Thoracic aorta (tissue), 2 donors: Measurements from ENCODE around the gene C1QTNF5. TPM values are rescaled to one million over a fixed set of nuclear protein-coding genes. Genes with fewer than 3 reads are reported as not detected.

Experiments
- ATAC-seq: fragments of 150-250 bp; one replicate; pipeline ENCODE4 v1.8.0; 2017; ENCODE audit warnings: low read depth; ENCODE audit not compliant: insufficient number of reproducible peaks, low FRiP score
- DNase-seq: peaks from one replicate; pipeline ENCODE4 v3.0.0-alpha.2; 2020; ENCODE audit warnings: low spot score
- H3K27ac ChIP-seq, 2 donors: fragments of 200-600 bp; sonication (generic); 1 replicate in 1 of 2; 2 replicates in 1 of 2; pipeline ENCODE4 v1.5.1; 2016; ENCODE audit warnings: mild to moderate bottlenecking in 2 of 2, moderate library complexity in 2 of 2
- H3K27me3 ChIP-seq: fragments of 200-600 bp; sonication (generic); replicated peaks from 2 replicates; pipeline ENCODE4 v1.6.0; 2016; ENCODE audit warnings: mild to moderate bottlenecking; ENCODE audit not compliant: insufficient read depth
- H3K36me3 ChIP-seq: fragments of 200-600 bp; sonication (generic); one replicate; pipeline ENCODE4 v1.5.1; 2016
- H3K4me1 ChIP-seq, 2 donors: fragments of 200-600 bp; sonication (generic); 1 replicate in 1 of 2; 2 replicates in 1 of 2; pipeline versions ENCODE4 v1.5.1 to v1.6.0; 2016; ENCODE audit warnings: low read depth in 2 of 2, mild to moderate bottlenecking in 1 of 2; ENCODE audit not compliant: control insufficient read depth in 1 of 2
- H3K4me3 ChIP-seq: fragments of 200-600 bp; sonication (generic); 2 replicates; pipeline ENCODE4 v1.5.1; 2016; ENCODE audit warnings: mild to moderate bottlenecking
- H3K9me3 ChIP-seq: fragments of 200-600 bp; sonication (generic); 2 replicates; pipeline ENCODE4 v1.5.1; 2016
- total RNA-seq, 2 donors: library from RNA; depleted of rRNA; stranded (reverse); fragments of >200 nt; gene quantifications; one replicate each; pipeline versions ENCODE4 v1.1.0 to v1.2.3, GENCODE V29; 2016
- TF ChIP-seq, protein P1 (sequence below): fragments of 200-600 bp; sonication (generic); IDR thresholded peaks from one replicate; pipeline ENCODE4 v1.5.1; 2019; ENCODE audit warnings: antibody characterized with exemption

The C1QTNF5 gene
- total RNA-seq, 2 donors from 2014 or later = 53.2 to 98.2 TPM

DNA sequence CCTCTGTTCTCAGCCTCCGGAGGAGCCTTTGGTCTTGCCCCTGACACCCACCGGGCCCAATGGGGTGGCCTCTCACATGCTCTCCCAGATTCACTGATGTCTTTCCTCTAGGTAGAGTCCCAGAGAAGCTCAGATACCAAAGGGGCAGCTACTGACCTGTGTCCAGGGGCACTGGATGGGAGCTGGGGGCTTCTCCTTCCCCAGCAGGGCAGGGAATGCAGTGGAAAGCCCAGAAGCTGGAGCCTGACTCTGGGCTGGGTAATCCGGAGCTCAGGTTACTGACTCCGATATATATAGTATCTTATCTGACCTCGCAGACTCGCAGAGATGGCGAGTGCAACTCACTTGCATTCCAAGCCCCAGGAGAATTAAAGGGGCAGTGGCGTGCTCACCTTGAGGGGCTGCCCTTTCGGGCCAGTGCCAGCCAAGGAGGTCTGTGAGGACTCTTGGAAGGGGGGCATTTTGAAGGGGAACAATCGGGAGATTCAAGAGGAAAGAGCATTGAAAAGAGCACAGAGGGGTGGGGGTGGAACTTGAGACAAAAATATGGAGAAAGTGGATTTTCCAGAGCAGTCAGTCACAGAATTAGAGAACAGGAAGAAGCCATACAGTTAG lies 38.3 kb upstream of the C1QTNF5 start:
- no peak overlapping the region for H3K4me3 ChIP-seq
- H3K9me3 ChIP-seq = no peaks in the 10 kb centered on the region
- H3K27me3 ChIP-seq = no peaks in the 10 kb centered on the region
- DNase-seq (no peak), ATAC-seq (no peak)
- TF ChIP-seq, protein P1, sequence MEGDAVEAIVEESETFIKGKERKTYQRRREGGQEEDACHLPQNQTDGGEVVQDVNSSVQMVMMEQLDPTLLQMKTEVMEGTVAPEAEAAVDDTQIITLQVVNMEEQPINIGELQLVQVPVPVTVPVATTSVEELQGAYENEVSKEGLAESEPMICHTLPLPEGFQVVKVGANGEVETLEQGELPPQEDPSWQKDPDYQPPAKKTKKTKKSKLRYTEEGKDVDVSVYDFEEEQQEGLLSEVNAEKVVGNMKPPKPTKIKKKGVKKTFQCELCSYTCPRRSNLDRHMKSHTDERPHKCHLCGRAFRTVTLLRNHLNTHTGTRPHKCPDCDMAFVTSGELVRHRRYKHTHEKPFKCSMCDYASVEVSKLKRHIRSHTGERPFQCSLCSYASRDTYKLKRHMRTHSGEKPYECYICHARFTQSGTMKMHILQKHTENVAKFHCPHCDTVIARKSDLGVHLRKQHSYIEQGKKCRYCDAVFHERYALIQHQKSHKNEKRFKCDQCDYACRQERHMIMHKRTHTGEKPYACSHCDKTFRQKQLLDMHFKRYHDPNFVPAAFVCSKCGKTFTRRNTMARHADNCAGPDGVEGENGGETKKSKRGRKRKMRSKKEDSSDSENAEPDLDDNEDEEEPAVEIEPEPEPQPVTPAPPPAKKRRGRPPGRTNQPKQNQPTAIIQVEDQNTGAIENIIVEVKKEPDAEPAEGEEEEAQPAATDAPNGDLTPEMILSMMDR = no peak
- peaks cover 12 to 36% of the 10 kb centered on the region in 2 donors for H3K4me1 ChIP-seq
- H3K27ac ChIP-seq = no peak overlapping the region
- H3K36me3 ChIP-seq = no peaks in the 10 kb centered on the region

- DNase-seq (no peak), ATAC-seq (no peak)
- Histone ChIP-seq H3K4me3 (no peak overlapping the region), H3K27ac (no peak overlapping the region), H3K27me3 (no peaks in the 10 kb centered on the region), H3K4me1 (peaks cover 12 to 36% of the 10 kb centered on the region in 2 donors), H3K9me3 (no peaks in the 10 kb centered on the region), H3K36me3 (no peaks in the 10 kb centered on the region)
- TF ChIP-seq, protein P1 = no peak
Measured at GRCh38 chr11:119377961-119378667, 37.4 kb upstream of the C1QTNF5 start.

DNA sequence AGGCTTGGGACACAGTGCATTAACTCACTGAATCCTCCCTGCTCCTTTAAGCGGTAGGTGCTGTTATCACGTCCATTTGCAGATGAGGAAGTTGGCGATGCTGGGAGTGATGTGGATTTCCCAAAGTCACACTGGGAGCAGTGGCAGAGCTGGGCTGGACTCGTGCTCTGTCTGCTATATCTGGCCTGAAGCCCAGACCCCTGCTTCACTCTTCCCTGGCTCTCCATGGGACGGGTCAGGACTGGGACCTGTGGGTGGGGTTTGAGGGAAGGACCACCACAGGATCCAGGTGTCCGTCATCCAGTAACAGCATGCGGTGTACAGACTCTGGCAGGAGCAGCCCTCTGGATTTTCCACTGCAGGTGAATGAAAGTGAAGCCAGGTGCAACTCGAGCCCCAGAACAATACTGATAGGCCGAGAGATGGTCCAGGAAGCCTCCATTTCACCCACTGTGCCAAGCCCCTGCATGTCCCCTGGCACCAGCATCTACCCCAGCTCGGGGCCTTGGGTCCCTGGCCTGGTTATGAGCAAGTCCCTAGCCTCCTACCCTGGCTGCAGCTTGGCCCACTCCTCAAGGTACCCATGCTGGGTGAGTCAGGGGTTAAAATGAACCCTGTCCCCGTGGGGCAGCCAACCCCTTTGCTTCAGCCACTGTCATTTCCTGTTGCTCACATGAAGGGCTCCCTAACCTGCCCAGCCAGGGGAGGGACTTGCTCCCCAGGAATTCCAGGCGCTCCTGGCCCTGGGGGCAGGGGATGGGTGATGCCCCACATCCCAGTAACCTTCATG lies 36.6 kb upstream of the C1QTNF5 start:
- TF ChIP-seq, protein P1 = no peak
- DNase-seq = no peak
- no peak for ATAC-seq
- H3K4me3 ChIP-seq = no peak overlapping the region
- no peaks in the 10 kb centered on the region for H3K27me3 ChIP-seq
- H3K27ac ChIP-seq = no peak overlapping the region
- no peaks in the 10 kb centered on the region for H3K36me3 ChIP-seq
- peaks cover 12 to 33% of the 10 kb centered on the region in 2 donors for H3K4me1 ChIP-seq
- no peaks in the 10 kb centered on the region for H3K9me3 ChIP-seq

DNA sequence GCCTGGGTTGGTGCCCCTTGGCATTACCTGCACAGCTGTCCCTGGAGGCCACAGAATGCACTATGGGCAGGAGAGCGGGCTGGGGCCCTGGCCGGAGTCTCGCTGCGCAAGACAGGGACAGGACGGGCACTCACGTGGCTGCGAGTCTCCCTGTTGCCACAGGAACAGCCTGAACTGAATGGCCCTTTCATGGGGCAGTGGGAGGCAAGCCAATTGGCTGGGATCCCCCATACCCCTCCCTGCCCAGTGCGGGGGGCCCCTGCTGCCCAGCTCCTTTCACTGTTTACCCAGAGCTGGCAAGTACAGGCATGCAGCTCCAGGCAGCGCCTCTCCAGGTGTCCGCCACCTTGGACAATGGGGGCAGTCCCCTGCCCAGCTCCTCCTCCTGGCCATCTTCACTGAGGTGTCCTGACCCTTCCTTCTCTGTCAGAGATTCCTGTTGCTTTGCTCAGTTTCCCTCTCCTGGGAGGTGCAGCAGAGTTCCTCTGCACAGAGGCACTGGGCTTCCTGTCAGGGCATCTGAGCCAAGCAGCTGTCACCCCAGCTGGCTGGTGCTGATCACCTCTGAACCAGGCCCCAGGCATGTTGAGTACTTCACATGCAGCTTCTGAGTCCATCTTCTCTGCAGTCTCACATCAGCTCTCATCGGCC lies 35.6 kb upstream of the C1QTNF5 start:
- peak overlapping the region; percentile 21 for H3K4me3 ChIP-seq
- no peaks in the 10 kb centered on the region for H3K36me3 ChIP-seq
- ATAC-seq = no peak
- no peaks in the 10 kb centered on the region for H3K9me3 ChIP-seq
- peaks cover 10 to 25% of the 10 kb centered on the region in 2 donors for H3K4me1 ChIP-seq
- no peak for DNase-seq
- peak overlapping the region; percentile 46 to 51 for H3K27ac ChIP-seq
- H3K27me3 ChIP-seq = no peaks in the 10 kb centered on the region
- TF ChIP-seq, protein P1 = no peak
